Measurements from ENCODE around the gene CD46. TPM values are rescaled to one million over a fixed set of nuclear protein-coding genes. Genes with fewer than 3 reads are reported as not detected.
"Not testable (repeated sequence)": the region's sequence is repeated elsewhere in the genome, so short reads cannot be mapped to it uniquely, and the experiment has no call there.

CD46 gene
- total RNA-seq (2014; rRNA removed; shearing (Covaris generic)), result 51.0 and 57.2 TPM in 2 replicates

- peak; percentile 98 for DNase-seq (ENCODE audit: low read depth)
Measured at GRCh38 chr1:207751790-207752455, at the start of gene CD46. CD46 (plus strand) TSS chr1:207752054; CDS start chr1:207752213, 159 bp downstream.

DNA sequence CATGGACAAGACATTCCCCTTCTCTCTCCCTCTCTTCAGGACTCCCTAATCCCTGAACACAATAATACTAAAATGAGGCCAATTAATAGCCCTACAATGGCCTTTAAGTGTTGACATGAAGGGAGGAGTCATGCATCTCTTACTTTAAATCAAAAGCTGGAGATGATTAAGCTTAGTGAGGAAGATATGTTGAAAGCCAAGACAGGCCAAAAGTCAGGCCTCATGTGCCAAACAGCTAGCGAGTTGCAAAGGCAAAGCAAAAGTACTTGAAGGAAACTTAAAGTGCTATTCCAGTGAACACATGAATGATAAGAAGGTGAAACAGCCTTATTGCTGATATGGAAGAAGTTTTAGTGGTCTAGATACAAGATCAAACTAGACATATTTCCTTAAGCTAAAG lies 49.5 kb upstream of the CD46 start:
- no peak for DNase-seq (ENCODE audit: low read depth)

DNA sequence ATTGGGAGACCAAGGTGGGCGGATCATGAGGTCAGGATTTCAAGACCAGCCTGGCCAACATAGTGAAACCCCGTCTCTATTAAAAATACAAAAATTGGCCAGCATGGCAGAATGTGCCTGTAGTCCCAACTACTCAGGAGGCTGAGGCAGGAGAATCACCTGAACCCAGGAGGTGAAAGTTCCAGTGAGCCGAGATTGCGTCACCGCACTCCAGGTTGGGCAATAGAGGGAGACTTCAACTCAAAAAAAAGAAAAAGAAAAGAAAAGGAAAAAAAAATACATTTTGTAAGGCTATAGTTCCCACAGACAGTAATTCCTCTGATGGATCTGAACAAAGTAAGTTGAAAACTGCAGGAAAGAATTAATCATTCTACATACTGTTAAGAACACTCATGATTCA lies 48.1 kb upstream of the CD46 start:
- no peak for DNase-seq (ENCODE audit: low read depth)

- DNase-seq (ENCODE audit: low read depth), result not testable (repeated sequence)
Measured at GRCh38 chr1:207708004-207708403, 43.9 kb upstream of the CD46 start.

DNA sequence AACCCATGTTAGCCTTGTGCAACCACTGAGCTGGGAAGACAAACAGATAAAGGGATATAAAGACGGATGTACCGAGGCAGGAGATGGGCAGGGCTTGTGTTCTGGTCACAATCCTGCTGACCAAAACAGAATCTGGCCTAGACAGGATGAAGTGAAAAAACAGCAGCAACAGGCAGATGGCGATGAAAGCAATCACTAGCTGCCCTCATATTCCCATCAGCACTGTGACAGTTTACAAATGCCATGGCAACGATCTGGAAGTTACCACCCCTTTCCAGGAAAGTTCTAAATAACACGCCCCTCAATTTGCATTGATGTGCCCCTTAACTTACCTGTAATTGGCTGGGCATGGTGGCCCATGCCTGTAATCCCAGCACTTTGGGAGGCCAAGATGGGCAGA lies 40.6 kb upstream of the CD46 start:
- DNase-seq (ENCODE audit: low read depth), result no peak

- DNase-seq (ENCODE audit: low read depth), result not testable (repeated sequence)
Measured at GRCh38 chr1:207712701-207713100, 39.2 kb upstream of the CD46 start.

DNA sequence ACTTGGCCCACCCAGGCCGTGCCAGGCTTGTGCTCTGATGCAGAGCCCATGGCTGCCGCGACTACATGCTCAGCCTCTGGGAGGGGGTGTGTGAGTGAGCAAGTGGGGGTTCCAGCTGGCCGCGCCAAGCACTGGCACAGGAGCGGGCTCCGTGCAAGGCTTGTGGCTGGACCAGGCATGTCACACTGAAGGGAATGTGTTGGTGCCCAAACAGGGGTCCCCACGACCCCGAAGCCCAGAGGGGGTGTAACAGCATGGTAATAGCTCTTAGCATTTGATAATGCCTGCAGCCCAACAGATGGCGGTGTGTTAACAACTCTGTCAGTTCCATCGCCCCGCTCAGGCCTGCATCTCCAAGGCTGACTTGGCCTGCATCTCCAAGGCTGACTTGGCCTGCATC lies 38.3 kb upstream of the CD46 start:
- DNase-seq (ENCODE audit: low read depth), result no peak

GRCh38 chr1:207719234-207719633 lies 32.6 kb upstream of the CD46 start:
- no peak for DNase-seq (ENCODE audit: low read depth)

DNA sequence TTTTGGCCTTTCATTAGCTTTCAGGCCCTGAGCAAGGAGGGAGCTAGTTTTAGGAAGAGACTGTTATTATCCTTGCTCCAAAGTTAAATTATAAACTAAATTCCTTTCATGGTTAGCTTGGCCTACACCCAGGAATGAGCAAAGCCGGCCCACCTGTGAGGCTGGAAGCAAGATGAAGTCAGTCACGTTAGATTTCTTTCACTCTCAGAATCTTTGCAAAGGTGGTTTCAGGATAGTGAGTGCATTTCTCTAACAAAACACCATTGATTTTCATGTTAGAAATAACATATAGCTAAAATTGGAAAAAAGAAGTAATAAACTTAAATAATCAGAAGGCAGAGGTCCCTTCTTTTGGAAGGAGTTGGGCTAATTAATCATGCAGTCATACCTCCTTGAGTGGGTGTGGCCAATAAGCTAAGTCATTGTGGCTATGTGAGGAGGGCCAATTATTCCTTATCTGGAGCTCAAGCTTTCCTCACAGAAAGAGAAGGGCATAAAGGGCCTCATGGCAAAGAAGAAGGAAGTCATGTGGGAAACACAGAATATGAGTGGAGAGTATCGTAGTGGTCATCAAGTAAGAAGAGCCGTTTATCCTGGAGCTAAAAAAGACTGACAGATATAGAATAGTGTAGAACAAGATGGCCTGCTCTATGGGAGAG lies 23.5 kb upstream of the CD46 start:
- not testable (repeated sequence) for DNase-seq (ENCODE audit: low read depth)

- not testable (repeated sequence) for DNase-seq (ENCODE audit: low read depth)
Measured at GRCh38 chr1:207737503-207738157, 14.2 kb upstream of the CD46 start.

- not testable (repeated sequence) for DNase-seq (ENCODE audit: low read depth)
Measured at GRCh38 chr1:207738158-207738659, 13.6 kb upstream of the CD46 start.

DNA sequence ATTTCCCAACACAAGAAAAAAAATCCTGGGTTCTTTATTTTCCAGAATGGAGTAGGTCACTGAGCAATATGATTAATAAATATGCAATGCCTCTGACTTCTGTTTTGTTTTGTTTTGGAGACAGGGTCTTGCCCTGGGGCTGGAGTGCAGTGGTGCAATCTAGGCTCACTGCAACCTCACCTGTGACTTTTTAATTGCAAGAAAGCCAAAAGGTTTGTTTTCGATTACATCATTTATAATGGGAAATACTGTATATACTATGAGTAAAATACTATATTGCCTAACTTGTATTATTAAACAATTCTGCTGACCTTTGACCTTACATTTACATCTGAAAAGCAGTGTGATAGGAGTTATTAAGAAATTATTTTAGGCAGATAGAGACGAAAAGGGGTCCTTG lies 11.6 kb upstream of the CD46 start:
- DNase-seq (ENCODE audit: low read depth), result no peak

DNA sequence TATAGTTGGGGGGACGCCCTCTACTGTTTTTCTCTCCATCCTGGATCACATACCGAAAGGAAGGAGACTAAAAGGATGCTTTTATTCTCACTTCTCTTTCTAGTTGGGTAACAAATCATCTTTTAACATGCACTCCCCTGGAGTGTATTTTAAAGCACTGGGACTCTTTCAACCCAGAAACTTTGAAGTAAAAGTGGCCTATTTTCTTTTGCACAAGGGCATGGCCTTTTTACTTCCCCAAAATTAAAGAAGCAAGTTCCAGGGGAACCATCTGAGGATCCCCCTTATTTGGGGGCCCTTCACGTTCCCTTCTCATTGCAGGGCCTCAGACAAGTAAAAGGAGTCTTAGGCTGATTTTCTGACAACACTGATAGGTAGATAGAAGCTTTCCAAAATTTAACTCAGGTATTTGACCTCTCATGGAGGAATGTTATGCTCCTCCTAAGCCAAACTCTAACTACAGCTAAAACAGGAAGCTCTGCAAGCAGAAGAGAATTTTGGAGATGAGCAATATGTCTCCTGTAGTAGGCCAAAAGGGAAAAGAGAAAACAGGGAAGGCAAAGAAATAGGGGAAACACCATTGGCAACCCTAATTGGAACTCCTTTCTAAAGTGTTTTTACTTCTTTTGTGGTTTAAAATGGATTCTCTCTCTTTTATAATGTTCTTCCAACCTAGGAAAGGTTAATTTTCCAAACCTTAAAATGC lies 8.9 kb upstream of the CD46 start:
- no peak for DNase-seq (ENCODE audit: low read depth)

- DNase-seq (ENCODE audit: low read depth), result no peak
Measured at GRCh38 chr1:207744000-207744534, 7.8 kb upstream of the CD46 start.

GRCh38 chr1:207745285-207745684 lies 6.6 kb upstream of the CD46 start:
- DNase-seq (ENCODE audit: low read depth), result no peak

DNA sequence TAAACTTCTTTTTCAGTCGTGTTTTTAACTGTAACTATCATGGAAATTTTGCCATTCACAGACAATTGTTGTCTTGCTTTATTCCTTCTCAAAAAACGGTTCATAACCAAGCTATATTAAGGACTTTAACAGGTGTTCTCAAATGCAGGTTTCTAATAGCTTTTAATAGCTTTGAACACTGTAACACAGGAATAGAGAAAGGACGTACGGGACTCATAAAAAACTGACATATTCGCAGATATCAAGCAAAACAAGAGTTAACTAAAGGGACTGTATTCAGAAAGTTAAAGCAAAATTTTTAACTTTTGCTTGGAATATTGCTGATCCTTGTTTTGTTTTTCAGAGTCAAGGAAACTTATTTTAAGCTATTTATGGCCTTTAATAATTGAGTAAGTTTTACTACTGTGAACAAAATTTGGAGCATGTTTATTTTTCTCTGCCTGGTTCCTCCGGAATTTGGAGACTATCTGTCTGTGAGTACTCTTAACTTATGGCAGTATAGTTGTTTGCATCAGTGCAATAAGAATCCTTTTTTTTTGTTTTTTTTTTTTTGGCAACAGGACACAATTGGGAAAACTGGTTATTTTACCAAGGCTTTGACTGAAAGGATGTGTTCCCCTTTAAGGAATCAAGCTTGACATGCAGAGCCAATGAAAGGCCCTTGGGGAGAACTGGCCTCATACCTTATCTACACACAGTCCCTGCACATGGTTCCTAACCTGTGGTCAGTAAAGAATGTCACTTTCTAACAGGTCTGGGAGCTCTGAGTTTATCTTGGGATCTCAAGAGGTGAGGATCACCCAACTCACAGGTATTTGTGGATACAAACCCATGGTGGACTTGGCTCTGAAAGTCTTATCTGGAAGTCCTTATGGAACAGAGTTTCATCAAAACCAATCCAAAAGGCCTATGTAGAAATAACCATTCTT lies 5.8 kb upstream of the CD46 start:
- DNase-seq (ENCODE audit: low read depth), result no peak

DNA sequence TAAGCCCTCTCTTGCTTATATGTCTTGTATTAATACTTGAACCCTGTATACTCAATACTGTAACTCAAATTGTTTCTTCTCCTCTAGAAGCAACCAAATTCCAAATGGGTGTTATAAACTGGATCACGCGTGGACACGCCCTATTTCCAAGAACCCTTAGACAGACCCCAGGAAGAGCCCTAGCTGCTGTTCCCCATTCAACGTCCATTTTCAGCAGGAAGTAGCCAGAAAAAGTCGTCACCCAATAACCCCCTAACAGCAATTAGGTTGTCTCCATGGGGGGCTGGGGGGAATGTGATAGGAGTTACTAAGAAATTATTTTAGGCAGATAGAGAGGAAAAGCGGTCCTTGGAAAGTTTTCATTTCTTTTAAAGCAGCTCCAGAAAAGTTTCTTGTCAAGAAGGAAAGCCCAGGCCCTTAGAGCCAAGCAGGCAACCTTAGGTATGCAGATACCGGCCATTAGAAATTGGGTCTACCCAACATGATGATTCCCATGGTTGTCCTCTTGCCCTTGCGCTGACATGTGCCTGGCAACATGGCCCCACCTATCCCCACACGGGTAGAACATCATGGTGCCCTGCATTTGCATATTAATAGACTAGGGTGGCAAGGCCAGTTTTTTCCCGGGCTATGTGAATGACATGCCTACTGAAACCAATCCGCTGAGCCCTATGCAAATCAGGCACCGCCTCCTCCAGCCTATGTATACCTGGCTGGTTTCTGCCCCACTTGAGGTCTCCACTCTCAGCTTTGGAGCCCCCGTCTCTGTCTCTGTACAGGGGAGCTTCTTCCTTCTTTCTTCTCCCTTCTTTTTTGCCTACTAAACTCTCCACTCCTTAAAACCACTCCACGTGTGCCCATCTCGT lies 4.0 kb upstream of the CD46 start:
- DNase-seq (ENCODE audit: low read depth), result no peak

DNA sequence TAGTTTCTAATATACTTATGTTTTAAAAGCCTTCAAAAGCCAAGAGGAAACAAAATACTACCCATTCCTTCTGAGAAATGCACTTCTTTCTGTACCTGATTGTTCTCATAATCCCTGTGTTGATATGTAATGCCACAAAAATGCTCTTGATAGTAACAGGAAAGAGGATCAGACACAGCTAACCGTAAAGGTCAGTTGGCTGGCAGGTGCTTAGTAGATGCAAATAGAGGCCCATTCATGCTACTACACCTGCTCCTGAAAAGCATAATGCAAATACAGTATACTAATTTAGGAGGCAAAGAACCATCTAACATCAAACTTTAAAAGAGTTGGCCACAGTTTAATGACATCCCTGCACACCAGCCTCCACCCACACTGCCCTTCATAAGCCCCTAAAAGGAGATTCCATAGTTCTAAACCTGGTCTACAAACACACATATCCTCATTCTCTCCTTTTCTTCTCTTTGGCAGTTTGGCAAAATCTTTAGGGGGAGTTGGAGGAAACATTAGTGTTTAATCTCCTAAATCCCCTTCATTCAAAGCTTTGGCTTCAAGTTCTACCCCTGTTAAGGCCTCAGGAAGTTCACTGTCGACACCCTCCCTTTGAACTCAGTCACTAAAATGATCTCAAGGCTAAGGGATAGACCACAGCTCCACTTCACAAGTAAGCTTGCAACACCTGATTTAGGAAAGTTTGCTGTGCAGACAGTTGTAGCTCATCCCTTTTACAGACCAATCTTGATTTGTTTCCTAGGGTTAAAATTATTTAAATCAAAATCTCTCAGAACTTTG lies 2.9 kb upstream of the CD46 start:
- no peak for DNase-seq (ENCODE audit: low read depth)
